HL-60 (cell line): ENCODE data around the gene ZDHHC7.

Experiments used
- GABPA ChIP-seq: IDR thresholded peaks from 2 replicates; pipeline ENCODE4 v1.6.1; 2012; ENCODE audit warnings: low read depth
- POLR2AphosphoS5 ChIP-seq: IDR thresholded peaks from 2 replicates; pipeline ENCODE4 v1.6.1; 2012; ENCODE audit warnings: low read depth
- TF ChIP-seq, protein P1 (sequence below): IDR thresholded peaks from one replicate; pipeline ENCODE4 v1.5.1; 2011; ENCODE audit warnings: low read length, control low read depth, inconsistent platforms; ENCODE audit not compliant: insufficient read depth

DNA sequence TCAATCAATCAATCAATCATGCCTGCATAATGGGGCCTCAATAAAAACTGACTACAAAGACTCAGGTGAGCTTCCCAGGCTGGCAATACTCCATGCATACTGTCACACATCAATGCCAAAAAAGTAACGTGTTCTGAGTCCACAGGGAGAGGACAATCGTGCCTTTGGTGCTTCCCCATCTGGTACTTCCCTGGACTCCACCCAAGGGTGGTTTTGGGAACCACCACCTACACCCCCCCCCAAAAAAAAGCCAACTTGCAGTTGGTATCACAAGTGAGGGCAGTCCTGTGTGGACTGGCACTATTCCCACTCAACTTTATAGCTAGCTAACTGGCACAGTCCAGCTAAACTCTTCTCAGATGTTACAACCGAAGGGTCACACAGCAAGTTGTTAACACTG is 3.1 kb downstream of the ZDHHC7 start:
- TF ChIP-seq, protein P1, sequence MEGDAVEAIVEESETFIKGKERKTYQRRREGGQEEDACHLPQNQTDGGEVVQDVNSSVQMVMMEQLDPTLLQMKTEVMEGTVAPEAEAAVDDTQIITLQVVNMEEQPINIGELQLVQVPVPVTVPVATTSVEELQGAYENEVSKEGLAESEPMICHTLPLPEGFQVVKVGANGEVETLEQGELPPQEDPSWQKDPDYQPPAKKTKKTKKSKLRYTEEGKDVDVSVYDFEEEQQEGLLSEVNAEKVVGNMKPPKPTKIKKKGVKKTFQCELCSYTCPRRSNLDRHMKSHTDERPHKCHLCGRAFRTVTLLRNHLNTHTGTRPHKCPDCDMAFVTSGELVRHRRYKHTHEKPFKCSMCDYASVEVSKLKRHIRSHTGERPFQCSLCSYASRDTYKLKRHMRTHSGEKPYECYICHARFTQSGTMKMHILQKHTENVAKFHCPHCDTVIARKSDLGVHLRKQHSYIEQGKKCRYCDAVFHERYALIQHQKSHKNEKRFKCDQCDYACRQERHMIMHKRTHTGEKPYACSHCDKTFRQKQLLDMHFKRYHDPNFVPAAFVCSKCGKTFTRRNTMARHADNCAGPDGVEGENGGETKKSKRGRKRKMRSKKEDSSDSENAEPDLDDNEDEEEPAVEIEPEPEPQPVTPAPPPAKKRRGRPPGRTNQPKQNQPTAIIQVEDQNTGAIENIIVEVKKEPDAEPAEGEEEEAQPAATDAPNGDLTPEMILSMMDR: no peak
- no peak for TF ChIP-seq GABPA
- TF ChIP-seq POLR2AphosphoS5: no peak
